HG02981 (cell line): ENCODE measurements around the gene KRT17.
"Not testable (repeated sequence)": the region's sequence is repeated elsewhere in the genome, so short reads cannot be mapped to it uniquely, and the experiment has no call there.

Experiments used
- ATAC-seq: cut with Tn5 transposase; IDR thresholded peaks from one replicate; pipeline ENCODE4 v1.9.1; 2021; ENCODE audit warnings: mild to moderate bottlenecking, moderate library complexity; ENCODE audit not compliant: unreplicated experiment

KRT17 gene

DNA sequence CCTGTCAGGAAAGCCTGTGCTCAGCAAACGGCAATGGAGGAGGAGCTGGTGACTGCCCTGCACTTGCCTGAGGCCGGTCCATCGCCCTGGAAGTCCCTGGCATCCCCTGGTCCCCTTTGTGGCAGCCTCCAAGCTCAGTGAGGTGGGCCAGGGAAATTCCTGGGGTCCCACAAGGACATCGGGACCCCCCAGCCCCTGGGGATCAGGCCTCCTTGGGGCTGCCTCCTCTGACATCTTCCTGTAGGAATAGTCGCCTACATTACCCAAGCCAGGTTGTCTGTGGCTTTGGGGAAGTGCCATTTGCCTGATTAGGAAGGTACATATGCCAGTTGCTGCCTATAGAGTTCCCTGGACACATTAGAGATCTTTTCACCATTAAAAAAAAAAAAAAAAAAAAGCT is 45.4 kb downstream of the KRT17 start:
- ATAC-seq, result no peak

DNA sequence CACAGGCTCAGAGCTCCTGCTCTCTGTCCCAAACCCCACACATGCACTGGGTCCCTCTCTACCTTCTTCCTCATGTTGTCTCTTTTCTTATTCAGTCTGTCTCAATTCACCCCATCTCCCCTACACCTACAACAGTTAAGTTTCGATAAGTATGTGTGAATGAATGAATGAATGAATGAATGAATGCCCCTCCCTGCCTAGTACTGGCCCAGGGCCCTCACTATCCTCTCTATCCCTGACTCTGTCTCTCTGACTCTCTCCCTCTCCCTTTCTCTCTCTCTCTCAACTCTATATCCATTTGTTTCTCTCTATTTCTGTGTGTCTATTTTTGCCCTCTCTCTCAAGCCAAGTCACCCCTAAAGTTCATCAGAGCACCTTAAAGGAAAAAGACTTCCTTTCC is 45.8 kb downstream of the KRT17 start:
- no peak for ATAC-seq

DNA sequence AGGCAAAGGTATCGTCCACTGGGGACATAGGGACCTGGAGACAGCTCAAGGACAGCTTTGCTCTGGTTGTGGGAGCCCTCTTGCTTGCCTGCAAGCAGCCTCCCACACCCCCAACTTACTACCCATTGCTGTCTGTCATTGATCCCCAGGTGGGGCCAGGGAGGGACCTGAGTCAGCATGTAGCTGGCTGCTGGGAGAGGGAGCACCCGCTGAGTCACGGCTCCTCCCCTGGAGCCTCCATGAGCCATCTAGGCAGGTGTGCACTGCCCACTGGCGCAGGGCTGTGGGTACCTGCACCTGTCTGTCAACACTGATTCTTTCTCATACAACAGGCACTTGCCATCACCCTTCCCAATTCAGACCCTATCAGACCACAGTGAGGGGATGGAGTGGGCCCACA is 47.6 kb downstream of the KRT17 start:
- not testable (repeated sequence) for ATAC-seq

DNA sequence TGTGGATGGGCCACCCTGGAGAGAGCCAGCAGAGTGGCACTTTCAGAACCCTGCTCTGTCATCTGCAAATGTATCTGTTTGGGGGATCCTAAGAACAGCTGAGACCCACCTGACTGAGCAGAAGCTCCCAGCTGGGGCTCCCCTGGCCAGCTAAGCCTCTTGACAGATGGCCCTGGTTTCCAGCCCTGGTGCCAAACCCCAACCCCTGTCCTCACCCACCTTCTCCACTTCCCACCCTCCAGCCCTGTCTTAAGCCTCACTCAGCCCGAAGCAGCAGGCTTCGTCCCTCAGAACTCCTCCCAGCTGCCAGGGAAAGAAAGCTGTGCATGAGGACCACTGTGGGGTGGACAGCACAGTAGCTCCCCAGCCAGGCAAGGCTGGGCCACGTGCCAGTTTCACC is 49.0 kb downstream of the KRT17 start:
- ATAC-seq, result no peak

DNA sequence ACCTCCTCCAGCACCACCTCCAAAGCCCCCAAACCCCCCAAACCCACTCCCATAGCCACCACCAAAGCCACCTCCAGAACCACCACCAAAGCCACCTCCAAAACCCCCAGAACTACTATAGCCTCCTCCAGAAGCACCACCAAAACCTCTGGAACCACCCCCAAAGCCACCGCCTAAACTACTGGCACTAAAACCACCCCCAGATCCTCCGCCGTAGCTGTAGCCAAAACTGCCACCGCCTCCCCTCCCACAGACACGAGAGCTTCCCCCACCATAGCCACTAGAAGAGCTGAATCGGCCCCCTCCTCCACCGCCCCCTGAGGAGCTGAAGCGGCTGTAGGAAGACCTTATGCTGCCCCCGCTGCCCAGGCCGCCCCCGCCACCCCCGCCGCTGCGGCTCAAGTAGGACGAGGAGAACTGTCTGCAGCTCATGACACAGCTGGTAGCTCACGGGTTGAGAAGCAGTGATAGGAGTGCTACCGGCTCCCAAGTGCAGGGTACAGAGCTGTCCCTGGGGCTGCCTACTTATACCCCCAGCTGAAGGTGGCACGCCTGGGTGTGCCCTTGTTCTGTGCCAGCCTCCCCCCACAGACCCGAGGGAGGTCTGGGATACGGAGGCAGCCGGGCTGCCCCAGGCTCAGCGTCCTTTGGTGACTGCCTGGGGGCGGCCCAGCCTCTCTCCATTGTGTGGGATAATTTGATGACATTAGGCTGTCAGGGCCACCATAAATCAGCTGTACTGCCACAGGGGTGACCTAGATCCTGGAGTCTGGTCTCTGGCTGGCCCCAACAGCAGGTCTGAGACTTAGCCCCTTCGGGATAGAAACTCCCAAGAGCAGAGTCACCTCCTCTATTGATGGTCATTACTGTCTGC is 52.6 kb downstream of the KRT17 start, which contains the start of gene KRT9:
Gene KRT9, minus strand, starts transcription at position 499 of the 874 bp plus-strand sequence. Its CDS starts 67 bp downstream, at position 432.
- ATAC-seq, result no peak
